IPS DF 6.9 (cell line): Measurements from ENCODE around the gene B3GAT3.
"Not testable (repeated sequence)": the region's sequence is repeated elsewhere in the genome, so short reads cannot be mapped to it uniquely, and the experiment has no call there.

Experiments used
- DNase-seq: peaks from one replicate; pipeline ENCODE4 v3.0.0-alpha.2; 2013; ENCODE audit warnings: low read depth, low spot score
- H3K27ac ChIP-seq: one replicate; pipeline ENCODE4 v1.5.1; 2013; ENCODE audit warnings: low read length, control low read depth
- H3K27me3 ChIP-seq: 2 replicates; pipeline ENCODE4 v1.6.1; 2013; ENCODE audit warnings: mild to moderate bottlenecking, low read length; ENCODE audit not compliant: control insufficient read depth, insufficient read depth
- H3K36me3 ChIP-seq: 2 replicates; pipeline ENCODE4 v1.6.1; 2013; ENCODE audit warnings: low read length; ENCODE audit not compliant: control insufficient read depth, insufficient read depth
- H3K4me1 ChIP-seq: 2 replicates; pipeline ENCODE4 v1.6.1; 2013; ENCODE audit warnings: low read length; ENCODE audit not compliant: control insufficient read depth, insufficient read depth
- H3K4me3 ChIP-seq: 2 replicates; pipeline ENCODE4 v1.5.1; 2013; ENCODE audit warnings: mild to moderate bottlenecking, low read length
- H3K9me3 ChIP-seq: 2 replicates; pipeline ENCODE4 v1.6.1; 2013; ENCODE audit warnings: low read length, inconsistent platforms; ENCODE audit not compliant: control insufficient read depth, insufficient read depth
- WGBS: extraction: QIAGEN DNeasy Blood & Tissue Kit; methylation state at CpG from one replicate; pipeline ENCODE4 v1.1.7; 2013; ENCODE audit warnings: mixed read lengths, missing lambda C conversion rate; ENCODE audit not compliant: insufficient read length, insufficient coverage; 5-methylcytosine and 5-hydroxymethylcytosine counted together

B3GAT3 gene

GRCh38 chr11:62595124-62595523 is 26.7 kb downstream of the B3GAT3 start:
- no CpG with 5 or more reads among the region's 8 CpGs for whole genome bisulfite sequencing
- Histone ChIP-seq H3K36me3 (peaks cover 38% of the 10 kb centered on the region), H3K27ac (no peak overlapping the region)

GRCh38 chr11:62593434-62594044 is 28.2 kb downstream of the B3GAT3 start:
- peaks cover 41% of the 10 kb centered on the region for H3K36me3 ChIP-seq
- WGBS = no CpG with 5 or more reads among the region's 13 CpGs
- no peak overlapping the region for H3K4me3 ChIP-seq
- no peaks in the 10 kb centered on the region for H3K27me3 ChIP-seq
- no peaks in the 10 kb centered on the region for H3K9me3 ChIP-seq
- DNase-seq = no peak
- peaks cover 3% of the 10 kb centered on the region; the same call in 1 of the 2 replicates for H3K4me1 ChIP-seq
- H3K27ac ChIP-seq = no peak overlapping the region

More at GRCh38 chr11:62595124-62595523, 26.7 kb downstream of the B3GAT3 start:
- Histone ChIP-seq H3K4me1 (peaks cover 7% of the 10 kb centered on the region; the same call in 1 of the 2 replicates), H3K27me3 (no peaks in the 10 kb centered on the region), H3K4me3 (no peak overlapping the region), H3K9me3 (no peaks in the 10 kb centered on the region)
- DNase-seq = no peak

GRCh38 chr11:62592989-62593421 is 28.8 kb downstream of the B3GAT3 start:
- Histone ChIP-seq H3K27me3 (no peaks in the 10 kb centered on the region), H3K9me3 (no peaks in the 10 kb centered on the region), H3K4me1 (peaks cover 3% of the 10 kb centered on the region; the same call in 1 of the 2 replicates), H3K36me3 (peaks cover 38% of the 10 kb centered on the region), H3K4me3 (no peak overlapping the region), H3K27ac (no peak overlapping the region)
- no CpG with 5 or more reads among the region's 8 CpGs for WGBS
- DNase-seq = no peak

GRCh38 chr11:62592146-62592815 is 29.5 kb downstream of the B3GAT3 start:
- no peaks in the 10 kb centered on the region for H3K27me3 ChIP-seq
- peaks cover 30% of the 10 kb centered on the region for H3K36me3 ChIP-seq
- H3K4me1 ChIP-seq = peaks cover 3% of the 10 kb centered on the region; the same call in 1 of the 2 replicates
- no peak overlapping the region for H3K27ac ChIP-seq
- H3K9me3 ChIP-seq = no peaks in the 10 kb centered on the region
- DNase-seq = no peak
- peak overlapping the region; percentile 52; the same call in 1 of the 2 replicates for H3K4me3 ChIP-seq
- no CpG with 5 or more reads among the region's 17 CpGs for WGBS

GRCh38 chr11:62591448-62592145 is 30.2 kb downstream of the B3GAT3 start, which contains the start of gene TUT1:
Gene TUT1, minus strand, starts transcription at chr11:62591523. Its CDS starts 38 bp downstream, at chr11:62591485.
- Histone ChIP-seq H3K4me1 (peaks cover 3% of the 10 kb centered on the region; the same call in 1 of the 2 replicates), H3K27me3 (no peaks in the 10 kb centered on the region), H3K36me3 (peaks cover 27% of the 10 kb centered on the region), H3K9me3 (no peaks in the 10 kb centered on the region), H3K27ac (no peak within 1 kb of the TSS), H3K4me3 (peak within 1 kb of the TSS; percentile 75; the same call in 1 of the 2 replicates)
- WGBS = no CpG with 5 or more reads among the region's 58 CpGs
- DNase-seq = peak; percentile 98

- WGBS = no CpG with 5 or more reads among the region's 18 CpGs
- Histone ChIP-seq H3K36me3 (peaks cover 13% of the 10 kb centered on the region), H3K27ac (no peak overlapping the region), H3K4me1 (peaks cover 3% of the 10 kb centered on the region; the same call in 1 of the 2 replicates), H3K9me3 (no peaks in the 10 kb centered on the region), H3K4me3 (no peak overlapping the region), H3K27me3 (no peaks in the 10 kb centered on the region)
- no peak for DNase-seq
Observed at GRCh38 chr11:62588966-62589637, 32.7 kb downstream of the B3GAT3 start.

GRCh38 chr11:62585356-62585755 is 36.4 kb downstream of the B3GAT3 start:
- not testable (repeated sequence) for H3K4me3 ChIP-seq, H3K27me3 ChIP-seq, H3K36me3 ChIP-seq, DNase-seq, H3K9me3 ChIP-seq, H3K27ac ChIP-seq, H3K4me1 ChIP-seq
- WGBS = no CpG with 5 or more reads among the region's 7 CpGs

- peaks cover 10% of the 10 kb centered on the region; the same call in 1 of the 2 replicates for H3K36me3 ChIP-seq
- H3K27ac ChIP-seq, H3K27me3 ChIP-seq, H3K4me1 ChIP-seq, H3K9me3 ChIP-seq, DNase-seq, H3K4me3 ChIP-seq: not testable (repeated sequence)
- no CpG with 5 or more reads among the region's 4 CpGs for WGBS
Observed at GRCh38 chr11:62581735-62582134, 40.1 kb downstream of the B3GAT3 start.

GRCh38 chr11:62580959-62581715 is 40.6 kb downstream of the B3GAT3 start:
- no peaks in the 10 kb centered on the region for H3K27me3 ChIP-seq
- no peaks in the 10 kb centered on the region for H3K4me1 ChIP-seq
- no peak overlapping the region for H3K27ac ChIP-seq
- H3K4me3 ChIP-seq = no peak overlapping the region
- no peaks in the 10 kb centered on the region for H3K9me3 ChIP-seq
- WGBS = no CpG with 5 or more reads among the region's 18 CpGs
- no peak for DNase-seq
- peaks cover 16% of the 10 kb centered on the region for H3K36me3 ChIP-seq
